A549 (cell line): Measurements from ENCODE around the gene TNS3.

ENCODE experiments used
- BHLHE40 ChIP-seq: IDR thresholded peaks from 2 replicates; pipeline ENCODE4 v1.6.1; 2012; ENCODE audit warnings: low read depth, low read length, inconsistent platforms
- CHD4 ChIP-seq: fragments of 200-600 bp; sonication (generic); IDR thresholded peaks from 2 replicates; pipeline ENCODE4 v1.6.1; 2016; ENCODE audit warnings: antibody characterized with exemption, mild to moderate bottlenecking, borderline replicate concordance
- EP300 ChIP-seq, 2 experiments: fragments of >200 bp; sonication (Bioruptor Twin); formaldehyde crosslinking; IDR thresholded peaks; 2 replicates in 1 of 2; 3 replicates in 1 of 2; pipeline ENCODE4 v1.6.1; 2016 to 2017
- POLR2A ChIP-seq: IDR thresholded peaks from 2 replicates; pipeline ENCODE4 v1.6.1; 2012; ENCODE audit warnings: mild to moderate bottlenecking, low read length
- RFX5 ChIP-seq: fragments of 450-650 bp; IDR thresholded peaks from 2 replicates; pipeline ENCODE4 v1.7.1; 2014; ENCODE audit warnings: antibody characterized with exemption, mild to moderate bottlenecking, moderate library complexity
- ZFP36 ChIP-seq: fragments of 450-650 bp; IDR thresholded peaks from 2 replicates; pipeline ENCODE4 v1.6.1; 2014; ENCODE audit warnings: borderline replicate concordance; ENCODE audit not compliant: partially characterized antibody
- TF ChIP-seq, protein P1 (sequence below): fragments of >200 bp; sonication (Bioruptor Twin); formaldehyde crosslinking; IDR thresholded peaks from 3 replicates; pipeline ENCODE4 v1.5.1; 2016
- TF ChIP-seq, protein P2 (sequence below): fragments of 150-350 bp; IDR thresholded peaks from 2 replicates; pipeline ENCODE4 v1.6.1; 2014; ENCODE audit warnings: low read depth, mild to moderate bottlenecking, low read length

DNA sequence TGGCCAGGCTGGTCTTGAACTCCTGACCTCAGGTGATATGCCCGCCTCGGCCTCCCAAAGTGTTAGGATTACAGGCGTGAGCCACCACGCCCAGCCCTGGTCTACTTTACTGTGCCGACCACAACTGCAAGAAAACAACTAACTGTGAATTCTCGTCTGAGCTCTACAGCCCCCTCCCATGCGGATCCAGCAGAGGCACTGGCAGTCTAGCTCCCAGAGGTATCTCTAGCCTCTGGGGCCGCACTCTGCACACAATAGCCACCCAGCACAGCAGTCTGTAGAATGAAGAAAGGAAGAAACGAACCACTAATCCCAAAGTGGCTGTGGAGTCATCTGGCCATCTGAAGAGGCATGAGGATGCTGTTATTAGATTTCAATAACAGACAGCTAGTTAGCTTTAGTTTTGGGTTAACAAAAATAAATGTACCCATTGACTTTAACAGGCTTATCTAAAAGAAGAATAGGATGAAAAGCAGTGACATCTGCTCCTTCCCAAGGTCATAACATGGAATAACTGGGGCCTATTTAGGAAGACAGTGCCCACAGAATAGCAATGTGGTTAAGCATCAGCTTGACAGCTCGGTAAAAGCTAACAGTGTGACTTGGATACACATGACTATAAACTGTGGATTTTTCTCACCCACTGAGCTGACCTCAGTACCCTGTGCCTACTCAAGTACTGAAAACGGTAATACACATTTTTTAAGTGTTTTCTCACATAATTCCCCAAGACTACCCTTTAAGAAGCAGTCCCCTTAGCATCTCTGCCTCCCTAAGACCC, 131.9 kb downstream of the TNS3 start:
- TF ChIP-seq, protein P1, sequence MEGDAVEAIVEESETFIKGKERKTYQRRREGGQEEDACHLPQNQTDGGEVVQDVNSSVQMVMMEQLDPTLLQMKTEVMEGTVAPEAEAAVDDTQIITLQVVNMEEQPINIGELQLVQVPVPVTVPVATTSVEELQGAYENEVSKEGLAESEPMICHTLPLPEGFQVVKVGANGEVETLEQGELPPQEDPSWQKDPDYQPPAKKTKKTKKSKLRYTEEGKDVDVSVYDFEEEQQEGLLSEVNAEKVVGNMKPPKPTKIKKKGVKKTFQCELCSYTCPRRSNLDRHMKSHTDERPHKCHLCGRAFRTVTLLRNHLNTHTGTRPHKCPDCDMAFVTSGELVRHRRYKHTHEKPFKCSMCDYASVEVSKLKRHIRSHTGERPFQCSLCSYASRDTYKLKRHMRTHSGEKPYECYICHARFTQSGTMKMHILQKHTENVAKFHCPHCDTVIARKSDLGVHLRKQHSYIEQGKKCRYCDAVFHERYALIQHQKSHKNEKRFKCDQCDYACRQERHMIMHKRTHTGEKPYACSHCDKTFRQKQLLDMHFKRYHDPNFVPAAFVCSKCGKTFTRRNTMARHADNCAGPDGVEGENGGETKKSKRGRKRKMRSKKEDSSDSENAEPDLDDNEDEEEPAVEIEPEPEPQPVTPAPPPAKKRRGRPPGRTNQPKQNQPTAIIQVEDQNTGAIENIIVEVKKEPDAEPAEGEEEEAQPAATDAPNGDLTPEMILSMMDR: no peak
- TF ChIP-seq POLR2A (no peak), BHLHE40 (no peak), ZFP36 (no peak), RFX5 (no peak), EP300 (IDR thresholded peaks at IDR 0.05) (no peak), CHD4 (no peak)
- TF ChIP-seq, protein P2, sequence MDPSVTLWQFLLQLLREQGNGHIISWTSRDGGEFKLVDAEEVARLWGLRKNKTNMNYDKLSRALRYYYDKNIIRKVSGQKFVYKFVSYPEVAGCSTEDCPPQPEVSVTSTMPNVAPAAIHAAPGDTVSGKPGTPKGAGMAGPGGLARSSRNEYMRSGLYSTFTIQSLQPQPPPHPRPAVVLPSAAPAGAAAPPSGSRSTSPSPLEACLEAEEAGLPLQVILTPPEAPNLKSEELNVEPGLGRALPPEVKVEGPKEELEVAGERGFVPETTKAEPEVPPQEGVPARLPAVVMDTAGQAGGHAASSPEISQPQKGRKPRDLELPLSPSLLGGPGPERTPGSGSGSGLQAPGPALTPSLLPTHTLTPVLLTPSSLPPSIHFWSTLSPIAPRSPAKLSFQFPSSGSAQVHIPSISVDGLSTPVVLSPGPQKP: no peak
